HEK293 (cell line): ENCODE measurements around the gene LPP.

Source experiments
- CTCF ChIA-PET: fragments of 350-600 bp; formaldehyde crosslinking; extraction: SDS; loops from one replicate; lab custom pipeline; 2021; ENCODE audit warnings: antibody characterized with exemption; lab: Yijun Ruan, JAX
- POLR2A ChIA-PET: fragments of 300-600 bp; formaldehyde crosslinking; extraction: SDS; loops from one replicate; lab custom pipeline; 2020; ENCODE audit warnings: antibody characterized with exemption, inconsistent platforms; lab: Yijun Ruan, JAX
- H3K27ac ChIP-seq: fragments of 200-500 bp; sonication (Bioruptor generic); 2 replicates; pipeline ENCODE4 v1.5.1; 2014; ENCODE audit warnings: low read depth, low read length, control low read depth, inconsistent platforms; ENCODE audit errors: extremely low read depth
- H3K36me3 ChIP-seq, 2 experiments: fragments of 200-500 bp in 1 of 2; sonication (Bioruptor generic) in 1 of 2; 1 replicate in 1 of 2; 2 replicates in 1 of 2; pipeline ENCODE4 v1.5.1; 2014 to 2017; ENCODE audit warnings: inconsistent platforms in 2 of 2, low read length in 2 of 2; ENCODE audit not compliant: control insufficient read depth in 2 of 2, insufficient read depth in 1 of 2
- H3K4me1 ChIP-seq: fragments of 200-500 bp; sonication (Bioruptor generic); 2 replicates; pipeline ENCODE4 v1.5.1; 2014; ENCODE audit warnings: mild to moderate bottlenecking, low read length, inconsistent platforms; ENCODE audit not compliant: control insufficient read depth, insufficient read depth
- H3K4me3 ChIP-seq: 2 replicates; pipeline ENCODE4 v1.5.1; 2011; ENCODE audit warnings: low read depth, mild to moderate bottlenecking, control low read depth, low read length, moderate library complexity
- H3K9me3 ChIP-seq: fragments of 200-500 bp; sonication (Bioruptor generic); 2 replicates; pipeline ENCODE4 v1.5.1; 2014; ENCODE audit warnings: low read depth, low read length, inconsistent platforms; ENCODE audit not compliant: control insufficient read depth, insufficient read depth
- MZF1 ChIP-seq: fragments of 450-650 bp; formaldehyde crosslinking; IDR thresholded peaks from 2 replicates; pipeline ENCODE4 v1.5.1; 2017; ENCODE audit warnings: missing biosample characterization, missing genetic modification characterization, borderline replicate concordance
- OSR2 ChIP-seq: fragments of 450-650 bp; formaldehyde crosslinking; IDR thresholded peaks from 2 replicates; pipeline ENCODE4 v1.5.1; 2016; ENCODE audit warnings: missing biosample characterization, missing genetic modification characterization
- PRDM1 ChIP-seq: fragments of 450-650 bp; formaldehyde crosslinking; IDR thresholded peaks from 2 replicates; pipeline ENCODE4; 2016; ENCODE audit warnings: missing biosample characterization, missing genetic modification characterization
- SP3 ChIP-seq: fragments of 450-650 bp; formaldehyde crosslinking; IDR thresholded peaks from 2 replicates; pipeline ENCODE4 v1.5.1; 2016; ENCODE audit warnings: missing biosample characterization, missing genetic modification characterization
- ZBTB1 ChIP-seq: fragments of 450-650 bp; formaldehyde crosslinking; IDR thresholded peaks from 2 replicates; pipeline ENCODE4 v1.5.1; 2016; ENCODE audit warnings: missing biosample characterization, missing genetic modification characterization
- ZBTB17 ChIP-seq: fragments of 450-650 bp; formaldehyde crosslinking; IDR thresholded peaks from 2 replicates; pipeline ENCODE4 v1.5.1; 2016; ENCODE audit warnings: missing biosample characterization, missing genetic modification characterization
- ZBTB7A ChIP-seq: fragments of 450-650 bp; formaldehyde crosslinking; IDR thresholded peaks from 2 replicates; pipeline ENCODE4 v1.5.1; 2016; ENCODE audit warnings: low read depth, missing biosample characterization, missing genetic modification characterization
- ZEB2 ChIP-seq: fragments of 450-650 bp; formaldehyde crosslinking; IDR thresholded peaks from 2 replicates; pipeline ENCODE4 v1.5.1; 2016; ENCODE audit warnings: missing biosample characterization, missing genetic modification characterization
- ZFP3 ChIP-seq: fragments of 450-650 bp; formaldehyde crosslinking; IDR thresholded peaks from 2 replicates; pipeline ENCODE4 v1.5.1; 2016; ENCODE audit warnings: low read depth, missing biosample characterization, missing genetic modification characterization
- ZFP37 ChIP-seq: fragments of 450-650 bp; formaldehyde crosslinking; IDR thresholded peaks from 2 replicates; pipeline ENCODE4 v1.5.1; 2016; ENCODE audit warnings: missing biosample characterization, missing genetic modification characterization
- ZNF132 ChIP-seq: fragments of 450-650 bp; formaldehyde crosslinking; IDR thresholded peaks from 2 replicates; pipeline ENCODE4 v1.5.1; 2017; ENCODE audit warnings: missing biosample characterization, missing genetic modification characterization, borderline replicate concordance
- ZNF140 ChIP-seq: fragments of 450-650 bp; formaldehyde crosslinking; IDR thresholded peaks from 2 replicates; pipeline ENCODE4 v1.5.1; 2016; ENCODE audit warnings: missing biosample characterization, missing genetic modification characterization
- ZNF175 ChIP-seq: fragments of 450-650 bp; formaldehyde crosslinking; IDR thresholded peaks from 2 replicates; pipeline ENCODE4 v1.5.1; 2016; ENCODE audit warnings: missing biosample characterization, missing genetic modification characterization
- ZNF266 ChIP-seq: fragments of 450-650 bp; formaldehyde crosslinking; IDR thresholded peaks from 2 replicates; pipeline ENCODE4 v1.5.1; 2016; ENCODE audit warnings: missing biosample characterization, missing genetic modification characterization, low read depth
- ZNF302 ChIP-seq: fragments of 450-650 bp; formaldehyde crosslinking; IDR thresholded peaks from 2 replicates; pipeline ENCODE4 v1.5.1; 2016; ENCODE audit warnings: missing biosample characterization, missing genetic modification characterization, low read depth
- ZNF501 ChIP-seq: fragments of 450-650 bp; formaldehyde crosslinking; IDR thresholded peaks from 2 replicates; pipeline ENCODE4 v1.5.1; 2016; ENCODE audit warnings: missing biosample characterization, missing genetic modification characterization
- ZNF600 ChIP-seq: fragments of 450-650 bp; formaldehyde crosslinking; IDR thresholded peaks from 2 replicates; pipeline ENCODE4 v1.5.1; 2016; ENCODE audit warnings: missing biosample characterization, missing genetic modification characterization
- ZNF621 ChIP-seq: fragments of 450-650 bp; formaldehyde crosslinking; IDR thresholded peaks from 2 replicates; pipeline ENCODE4 v1.5.1; 2017; ENCODE audit warnings: missing biosample characterization, missing genetic modification characterization
- ZNF776 ChIP-seq: fragments of 450-650 bp; formaldehyde crosslinking; IDR thresholded peaks from 2 replicates; pipeline ENCODE4 v1.5.0; 2017; ENCODE audit warnings: missing biosample characterization, missing genetic modification characterization, borderline replicate concordance
- ZNF792 ChIP-seq: fragments of 450-650 bp; formaldehyde crosslinking; IDR thresholded peaks from 2 replicates; pipeline ENCODE4 v1.5.1; 2016; ENCODE audit warnings: missing biosample characterization, missing genetic modification characterization
- ZSCAN16 ChIP-seq: fragments of 450-650 bp; formaldehyde crosslinking; IDR thresholded peaks from 2 replicates; pipeline ENCODE4 v1.5.1; 2016; ENCODE audit warnings: missing biosample characterization, missing genetic modification characterization
- ZSCAN30 ChIP-seq: fragments of 450-650 bp; IDR thresholded peaks from 2 replicates; pipeline ENCODE4 v1.5.1; 2018; ENCODE audit warnings: missing biosample characterization, mild to moderate bottlenecking, missing genetic modification characterization, moderate library complexity
- TF ChIP-seq, protein P1 (sequence below): fragments of 450-650 bp; formaldehyde crosslinking; IDR thresholded peaks from 2 replicates; pipeline ENCODE4 v1.5.1; 2016; ENCODE audit warnings: missing biosample characterization, missing genetic modification characterization
- TF ChIP-seq, protein P2 (sequence below): fragments of 450-650 bp; formaldehyde crosslinking; IDR thresholded peaks from 2 replicates; pipeline ENCODE4; 2016; ENCODE audit warnings: missing biosample characterization, missing genetic modification characterization

The LPP gene

DNA sequence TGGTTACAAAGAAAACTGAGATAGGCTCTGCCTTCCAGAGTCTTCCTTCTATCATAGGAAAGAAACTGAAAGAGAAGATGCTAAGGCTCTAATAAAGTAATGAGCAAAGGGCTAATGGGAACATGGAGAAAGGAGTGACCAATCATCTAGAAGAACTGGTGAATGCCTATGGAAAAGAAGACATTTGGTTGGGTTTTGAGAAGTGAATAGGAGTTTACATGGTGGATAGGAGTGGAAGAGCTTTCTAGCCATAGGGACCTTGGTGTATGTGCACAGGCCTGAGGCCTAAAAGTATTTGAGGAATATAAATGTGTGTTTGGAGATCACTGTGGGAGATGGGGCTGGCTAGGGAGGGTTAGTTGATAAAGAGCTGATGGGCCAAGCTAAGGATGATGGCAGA, 6.8 kb downstream of the LPP start:
- no peaks in the 10 kb centered on the region for H3K4me1 ChIP-seq
- ChIA-PET CTCF (no interaction called here), POLR2A (no interaction called here)
- H3K36me3 ChIP-seq, result no peaks in the 10 kb centered on the region
- no peak overlapping the region for H3K27ac ChIP-seq
- H3K9me3 ChIP-seq, result no peaks in the 10 kb centered on the region
- TF ChIP-seq ZFP3 (tag by site-specific recombination) (peak; percentile 75), ZBTB17 (0 out of 2 replicates have a peak, but pooled peaks have one; percentile 22), ZFP37 (tag by site-specific recombination) (no peak), ZNF175 (no peak), ZNF501 (no peak)
- TF ChIP-seq, all 188 proteins: peak for 2
- H3K4me3 ChIP-seq, result no peak overlapping the region

DNA sequence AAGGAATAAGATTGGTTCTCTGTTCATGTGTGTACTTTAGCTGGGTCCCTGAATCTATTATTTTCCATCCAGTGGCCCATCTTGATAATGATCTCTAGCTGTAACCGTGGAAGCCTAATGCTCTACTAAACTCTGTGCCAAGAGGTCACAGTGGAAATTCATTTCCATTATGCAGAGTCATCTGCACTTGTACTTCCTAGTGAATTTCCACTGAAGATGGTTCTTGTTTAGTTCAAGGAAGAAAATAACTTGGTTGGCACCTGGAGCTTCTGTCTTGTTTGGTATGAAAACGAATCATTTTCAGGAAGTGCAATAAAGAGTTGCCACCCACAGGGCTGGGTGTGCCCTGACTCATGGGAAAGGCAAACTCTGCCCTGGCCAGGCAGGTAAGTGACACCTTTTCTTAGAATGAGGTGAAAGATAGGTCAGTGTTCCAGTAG, 10.3 kb downstream of the LPP start:
- Histone ChIP-seq H3K27ac (no peak overlapping the region), H3K36me3 (no peaks in the 10 kb centered on the region), H3K9me3 (no peaks in the 10 kb centered on the region), H3K4me3 (no peak overlapping the region), H3K4me1 (no peaks in the 10 kb centered on the region)
- ChIA-PET POLR2A (no interaction called here), CTCF (no interaction called here)
- peak; percentile 54 for TF ChIP-seq OSR2 (tag by site-specific recombination)
- 0 out of 2 replicates have a peak, but pooled peaks have one; percentile 4 for TF ChIP-seq PRDM1 (tag by site-specific recombination)
- TF ChIP-seq ZSCAN16 (tag by site-specific recombination), result no peak
- no peak for TF ChIP-seq ZSCAN30

DNA sequence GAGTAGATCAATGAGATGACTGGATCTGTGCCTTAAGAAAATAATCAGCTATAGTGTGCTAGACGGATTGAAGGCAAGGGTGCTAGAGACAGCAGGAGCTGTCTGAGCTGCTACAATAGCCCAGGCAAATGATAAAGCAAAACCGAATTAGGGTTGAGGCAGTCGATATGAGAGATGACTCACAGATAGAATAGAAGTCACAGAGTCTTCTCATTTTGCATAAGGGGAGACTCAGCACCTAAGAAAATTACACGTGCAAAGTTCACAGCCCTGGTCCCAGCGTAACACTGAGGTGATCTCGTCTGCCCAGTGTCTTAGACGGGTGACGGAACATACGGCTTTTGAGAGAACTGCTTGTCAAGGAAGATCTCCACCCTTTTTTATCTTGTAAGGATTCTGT, 11.6 kb downstream of the LPP start:
- H3K4me1 ChIP-seq, result no peaks in the 10 kb centered on the region
- POLR2A ChIA-PET, result no interaction called here
- no peaks in the 10 kb centered on the region for H3K9me3 ChIP-seq
- H3K27ac ChIP-seq, result no peak overlapping the region
- CTCF ChIA-PET, result no interaction called here
- TF ChIP-seq MZF1 (tag by site-specific recombination) (no peak), ZNF302 (tag by site-specific recombination) (no peak), ZBTB7A (tag by site-specific recombination) (no peak), ZNF600 (tag by site-specific recombination) (0 out of 2 replicates have a peak, but pooled peaks have one; percentile 45), ZNF792 (no peak)
- TF ChIP-seq, protein P1, sequence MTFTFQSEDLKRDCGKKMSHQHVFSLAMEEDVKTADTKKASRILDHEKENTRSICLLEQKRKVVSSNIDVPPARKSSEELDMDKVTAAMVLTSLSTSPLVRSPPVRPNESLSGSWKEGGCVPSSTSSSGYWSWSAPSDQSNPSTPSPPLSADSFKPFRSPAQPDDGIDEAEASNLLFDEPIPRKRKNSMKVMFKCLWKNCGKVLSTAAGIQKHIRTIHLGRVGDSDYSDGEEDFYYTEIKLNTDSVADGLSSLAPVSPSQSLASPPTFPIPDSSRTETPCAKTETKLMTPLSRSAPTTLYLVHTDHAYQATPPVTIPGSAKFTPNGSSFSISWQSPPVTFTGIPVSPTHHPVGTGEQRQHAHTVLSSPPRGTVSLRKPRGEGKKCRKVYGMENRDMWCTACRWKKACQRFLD, result no peak
- TF ChIP-seq, protein P2, sequence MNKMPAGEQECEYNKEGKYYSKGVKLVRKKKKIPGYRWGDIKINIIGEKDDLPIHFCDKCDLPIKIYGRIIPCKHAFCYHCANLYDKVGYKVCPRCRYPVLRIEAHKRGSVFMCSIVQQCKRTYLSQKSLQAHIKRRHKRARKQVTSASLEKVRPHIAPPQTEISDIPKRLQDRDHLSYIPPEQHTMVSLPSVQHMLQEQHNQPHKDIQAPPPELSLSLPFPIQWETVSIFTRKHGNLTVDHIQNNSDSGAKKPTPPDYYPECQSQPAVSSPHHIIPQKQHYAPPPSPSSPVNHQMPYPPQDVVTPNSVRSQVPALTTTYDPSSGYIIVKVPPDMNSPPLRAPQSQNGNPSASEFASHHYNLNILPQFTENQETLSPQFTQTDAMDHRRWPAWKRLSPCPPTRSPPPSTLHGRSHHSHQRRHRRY (tag by site-specific recombination), result no peak
- H3K4me3 ChIP-seq, result no peak overlapping the region
- no peaks in the 10 kb centered on the region for H3K36me3 ChIP-seq

DNA sequence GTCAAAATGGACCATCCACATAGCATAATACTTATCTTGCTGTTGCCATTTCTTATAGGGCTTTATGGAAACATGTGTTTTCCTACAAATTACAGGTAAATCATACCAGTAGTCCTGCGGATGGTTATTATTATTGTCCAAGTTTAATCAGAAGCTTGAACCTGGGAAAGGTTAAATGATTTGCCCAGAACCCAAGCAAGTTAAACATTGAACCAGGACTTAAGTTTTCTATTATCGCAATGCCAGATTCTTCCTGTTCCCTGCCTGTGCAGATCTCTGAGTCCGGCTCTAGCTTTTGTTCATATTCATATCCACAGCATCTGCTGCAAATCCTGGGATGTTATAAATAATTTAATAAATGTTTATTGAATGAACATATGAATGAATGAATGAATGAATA, 12.5 kb downstream of the LPP start:
- no peak overlapping the region for H3K4me3 ChIP-seq
- CTCF ChIA-PET, result interaction anchor here (0.7 to 0.8 kb wide), 2 partner anchors 13 to 27 kb away, joined by 3 read pairs; no protein-coding TSS in a partner anchor
- no peaks in the 10 kb centered on the region for H3K36me3 ChIP-seq
- H3K27ac ChIP-seq, result no peak overlapping the region
- H3K4me1 ChIP-seq, result no peaks in the 10 kb centered on the region
- POLR2A ChIA-PET, result no interaction called here
- TF ChIP-seq SP3 (tag by site-specific recombination) (no peak), ZNF621 (tag by site-specific recombination) (no peak), ZNF266 (no peak), MZF1 (tag by site-specific recombination) (no peak), ZEB2 (tag by site-specific recombination) (no peak), ZNF776 (tag by site-specific recombination) (no peak), ZBTB1 (tag by site-specific recombination) (no peak), ZNF132 (tag by site-specific recombination) (no peak), ZNF140 (tag by site-specific recombination) (no peak)
- no peaks in the 10 kb centered on the region for H3K9me3 ChIP-seq
